Measurements from ENCODE around the gene ALKBH5. TPM values are rescaled to one million over a fixed set of nuclear protein-coding genes. Genes with fewer than 3 reads are reported as not detected.
A peak's percentile ranks its signal among the peaks of the same experiment; 100 is the strongest.
"Not testable (repeated sequence)": the region's sequence is repeated elsewhere in the genome, so short reads cannot be mapped to it uniquely, and the experiment has no call there.

ALKBH5 gene
- total RNA-seq, 1 donor from 2014 or later, result 165 TPM

DNA sequence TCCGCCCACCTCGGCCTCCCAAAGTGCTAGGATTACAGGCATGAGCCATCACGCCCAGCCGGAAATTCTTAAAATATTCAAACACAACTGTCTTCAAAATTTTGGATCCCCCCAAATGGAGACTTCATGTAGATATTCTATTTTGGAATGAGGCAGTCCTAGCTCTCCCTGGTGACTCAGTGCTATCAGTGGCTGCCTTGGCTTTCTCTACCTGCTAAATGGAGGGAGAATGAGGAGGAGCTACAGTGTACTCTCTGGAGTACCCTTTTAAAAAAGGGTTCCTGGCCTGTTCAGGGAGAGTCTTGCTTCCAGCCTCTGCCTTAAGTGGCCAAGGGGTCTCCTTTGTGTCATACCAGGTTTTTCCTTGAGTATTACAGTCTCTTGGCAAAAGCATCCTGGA lies 10.8 kb downstream of the ALKBH5 start:
- H3K4me1 Mint-ChIP-seq (ENCODE audit: low read depth), result peaks cover 29% of the 10 kb centered on the region

GRCh38 chr17:18194804-18195203 lies 11.2 kb downstream of the ALKBH5 start:
- Mint-ChIP-seq H3K27ac (no peak overlapping the region), H3K4me1 (ENCODE audit: low read depth) (peaks cover 25% of the 10 kb centered on the region), H3K36me3 (ENCODE audit: low read depth) (peaks cover 72% of the 10 kb centered on the region), H3K27me3 (ENCODE audit: low read depth) (no peaks in the 10 kb centered on the region), H3K4me3 (ENCODE audit: low read depth) (no peak overlapping the region), H3K9me3 (no peaks in the 10 kb centered on the region)
- no peak for DNase-seq (ENCODE audit: low spot score)
- intact Hi-C loops (cut with micrococcal nuclease), result no loop called here

More for the DNA sequence above, 10.8 kb downstream of the ALKBH5 start:
- no peak overlapping the region for H3K4me3 Mint-ChIP-seq (ENCODE audit: low read depth)
- H3K9me3 Mint-ChIP-seq, result no peaks in the 10 kb centered on the region
- H3K27ac Mint-ChIP-seq, result no peak overlapping the region
- peaks cover 73% of the 10 kb centered on the region for H3K36me3 Mint-ChIP-seq (ENCODE audit: low read depth)
- no peaks in the 10 kb centered on the region for H3K27me3 Mint-ChIP-seq (ENCODE audit: low read depth)
- no peak for DNase-seq (ENCODE audit: low spot score)
- intact Hi-C loops (cut with micrococcal nuclease), result no loop called here

DNA sequence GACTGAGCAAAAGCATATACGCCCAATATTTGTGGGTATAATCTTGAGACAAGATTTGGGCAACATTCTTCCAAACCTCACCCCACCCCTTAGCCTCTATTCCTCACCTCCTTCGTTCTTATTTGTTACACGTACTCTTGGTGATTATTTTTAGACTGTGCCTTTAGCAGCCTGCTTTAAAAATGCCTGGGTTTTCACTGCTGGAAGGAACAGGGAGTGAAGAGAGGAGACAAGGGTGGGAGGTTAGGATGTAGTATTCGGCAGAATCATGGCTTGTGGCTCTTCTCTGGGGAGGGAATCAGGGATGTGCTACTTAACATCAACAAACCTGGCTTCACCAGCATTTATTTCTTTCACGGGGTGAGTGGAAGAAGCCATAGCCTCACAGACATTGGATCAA lies 11.6 kb downstream of the ALKBH5 start:
- intact Hi-C loops (cut with micrococcal nuclease), result no loop called here
- Mint-ChIP-seq H3K36me3 (ENCODE audit: low read depth) (peaks cover 72% of the 10 kb centered on the region), H3K4me1 (ENCODE audit: low read depth) (peaks cover 21% of the 10 kb centered on the region), H3K4me3 (ENCODE audit: low read depth) (no peak overlapping the region), H3K27ac (no peak overlapping the region), H3K9me3 (no peaks in the 10 kb centered on the region), H3K27me3 (ENCODE audit: low read depth) (no peaks in the 10 kb centered on the region)
- DNase-seq (ENCODE audit: low spot score), result no peak

DNA sequence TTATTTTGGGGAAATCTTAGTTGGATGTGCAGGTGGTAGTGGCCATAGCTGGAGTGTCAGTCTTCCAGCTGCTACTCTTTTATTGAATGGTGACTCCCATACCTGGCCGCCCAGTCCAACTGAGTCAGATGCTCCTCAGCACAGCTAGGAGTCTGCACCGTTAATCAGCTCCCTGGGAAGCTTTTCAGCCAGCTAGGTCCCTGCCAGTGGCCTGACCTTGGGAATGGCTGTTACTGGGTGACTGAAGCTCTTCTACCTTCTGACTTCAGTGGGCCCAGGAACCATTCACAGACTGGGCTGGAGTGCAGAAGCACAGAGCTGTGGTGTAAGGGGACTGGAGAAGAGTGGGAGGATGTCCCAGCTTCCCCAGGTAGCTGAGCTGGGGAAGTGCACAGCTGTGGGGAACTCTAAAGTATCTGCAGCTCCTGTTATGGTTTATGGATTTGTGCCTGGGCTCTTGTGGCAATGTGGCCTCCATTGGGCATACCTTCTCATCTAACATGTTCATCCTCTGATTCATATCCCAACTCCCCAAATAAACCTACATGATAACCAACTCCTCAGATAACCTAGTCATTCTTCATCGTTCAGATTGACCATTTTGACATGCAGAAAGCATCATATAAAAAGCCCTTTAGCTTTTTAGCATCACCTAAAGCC lies 14.0 kb downstream of the ALKBH5 start:
- H3K27me3 Mint-ChIP-seq (ENCODE audit: low read depth), result no peaks in the 10 kb centered on the region
- no peak for DNase-seq (ENCODE audit: low spot score)
- H3K4me3 Mint-ChIP-seq (ENCODE audit: low read depth), result no peak overlapping the region
- H3K9me3 Mint-ChIP-seq, result no peaks in the 10 kb centered on the region
- no peak overlapping the region for H3K27ac Mint-ChIP-seq
- intact Hi-C loops (cut with micrococcal nuclease), result no loop called here
- H3K4me1 Mint-ChIP-seq (ENCODE audit: low read depth), result peaks cover 11% of the 10 kb centered on the region
- H3K36me3 Mint-ChIP-seq (ENCODE audit: low read depth), result peaks cover 74% of the 10 kb centered on the region

- H3K4me3 Mint-ChIP-seq (ENCODE audit: low read depth), result no peak overlapping the region
- intact Hi-C loops (cut with micrococcal nuclease), result no loop called here
- no peak overlapping the region for H3K27ac Mint-ChIP-seq
Measured at GRCh38 chr17:18198530-18198929, 14.9 kb downstream of the ALKBH5 start.

DNA sequence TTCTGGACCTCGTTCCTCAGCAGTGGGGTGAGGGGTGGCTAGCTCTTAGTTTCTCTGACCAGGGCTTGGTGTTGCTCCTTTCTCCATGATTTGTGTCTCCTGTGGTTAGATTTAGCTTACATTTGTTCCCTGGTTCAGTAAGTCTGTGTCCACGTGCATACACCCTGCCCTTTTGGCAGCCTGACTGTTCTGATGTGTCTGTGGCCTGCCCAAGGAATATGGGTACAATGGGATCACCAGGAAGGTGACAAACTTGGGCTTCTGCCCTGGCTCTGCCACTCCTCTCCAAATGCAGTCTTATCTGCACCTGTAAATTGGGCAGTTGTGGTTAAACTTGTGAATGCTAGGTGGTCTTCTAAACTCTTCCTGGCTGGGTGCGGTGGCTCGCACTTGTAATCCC lies 17.5 kb downstream of the ALKBH5 start:
- Mint-ChIP-seq H3K4me3 (ENCODE audit: low read depth) (no peak overlapping the region), H3K9me3 (no peaks in the 10 kb centered on the region), H3K36me3 (ENCODE audit: low read depth) (peaks cover 59% of the 10 kb centered on the region), H3K4me1 (ENCODE audit: low read depth) (peaks cover 4% of the 10 kb centered on the region), H3K27me3 (ENCODE audit: low read depth) (no peaks in the 10 kb centered on the region), H3K27ac (no peak overlapping the region)
- no peak for DNase-seq (ENCODE audit: low spot score)
- intact Hi-C loops (cut with micrococcal nuclease), result no loop called here

More at GRCh38 chr17:18198530-18198929, 14.9 kb downstream of the ALKBH5 start:
- DNase-seq (ENCODE audit: low spot score), result no peak
- H3K4me1 Mint-ChIP-seq (ENCODE audit: low read depth), result peaks cover 9% of the 10 kb centered on the region
- no peaks in the 10 kb centered on the region for H3K27me3 Mint-ChIP-seq (ENCODE audit: low read depth)
- peaks cover 76% of the 10 kb centered on the region for H3K36me3 Mint-ChIP-seq (ENCODE audit: low read depth)
- H3K9me3 Mint-ChIP-seq, result no peaks in the 10 kb centered on the region

DNA sequence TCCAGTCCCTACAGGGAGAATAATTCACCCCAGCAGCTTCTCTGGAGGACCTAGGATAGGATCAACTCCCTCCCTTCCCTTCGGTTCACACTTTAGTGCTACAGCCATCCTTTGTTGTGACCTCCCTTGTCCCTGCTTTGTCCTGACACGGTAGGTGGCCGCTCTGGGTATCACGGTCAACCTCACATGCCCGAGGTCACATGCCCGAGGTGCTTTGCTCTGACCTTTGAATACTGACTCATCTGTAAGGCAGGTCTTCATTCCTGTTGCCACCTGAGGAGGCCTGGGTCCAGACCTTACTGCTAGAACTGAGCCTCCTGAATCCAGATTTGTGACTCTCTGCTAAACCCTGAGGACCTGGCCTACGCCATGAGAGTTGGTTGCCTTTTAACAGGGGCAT lies 19.7 kb downstream of the ALKBH5 start:
- H3K4me3 Mint-ChIP-seq (ENCODE audit: low read depth), result no peak overlapping the region
- H3K36me3 Mint-ChIP-seq (ENCODE audit: low read depth), result peaks cover 57% of the 10 kb centered on the region
- intact Hi-C loops (cut with micrococcal nuclease), result no loop called here
- peaks cover 2% of the 10 kb centered on the region for H3K4me1 Mint-ChIP-seq (ENCODE audit: low read depth)
- DNase-seq (ENCODE audit: low spot score), result no peak
- H3K9me3 Mint-ChIP-seq, result no peaks in the 10 kb centered on the region
- H3K27me3 Mint-ChIP-seq (ENCODE audit: low read depth), result no peaks in the 10 kb centered on the region
- no peak overlapping the region for H3K27ac Mint-ChIP-seq

- no peak overlapping the region for H3K4me3 Mint-ChIP-seq (ENCODE audit: low read depth)
- DNase-seq (ENCODE audit: low spot score), result no peak
- intact Hi-C loops (cut with micrococcal nuclease), result no loop called here
- H3K9me3 Mint-ChIP-seq, result no peaks in the 10 kb centered on the region
- no peak overlapping the region for H3K27ac Mint-ChIP-seq
- no peaks in the 10 kb centered on the region for H3K27me3 Mint-ChIP-seq (ENCODE audit: low read depth)
- H3K4me1 Mint-ChIP-seq (ENCODE audit: low read depth), result no peaks in the 10 kb centered on the region
- peaks cover 58% of the 10 kb centered on the region for H3K36me3 Mint-ChIP-seq (ENCODE audit: low read depth)
Measured at GRCh38 chr17:18205861-18206260, 22.2 kb downstream of the ALKBH5 start.

- no peaks in the 10 kb centered on the region for H3K27me3 Mint-ChIP-seq (ENCODE audit: low read depth)
- no peaks in the 10 kb centered on the region for H3K9me3 Mint-ChIP-seq
- intact Hi-C loops (cut with micrococcal nuclease), result no loop called here
- no peak overlapping the region for H3K4me3 Mint-ChIP-seq (ENCODE audit: low read depth)
- DNase-seq (ENCODE audit: low spot score), result no peak
- H3K4me1 Mint-ChIP-seq (ENCODE audit: low read depth), result no peaks in the 10 kb centered on the region
- H3K27ac Mint-ChIP-seq, result no peak overlapping the region
- H3K36me3 Mint-ChIP-seq (ENCODE audit: low read depth), result peaks cover 54% of the 10 kb centered on the region
Measured at GRCh38 chr17:18206962-18207361, 23.3 kb downstream of the ALKBH5 start.

GRCh38 chr17:18208092-18208491 lies 24.5 kb downstream of the ALKBH5 start:
- intact Hi-C loops (cut with micrococcal nuclease), result no loop called here
- Mint-ChIP-seq H3K4me1 (ENCODE audit: low read depth) (no peaks in the 10 kb centered on the region), H3K4me3 (ENCODE audit: low read depth) (no peak overlapping the region), H3K27me3 (ENCODE audit: low read depth) (no peaks in the 10 kb centered on the region), H3K27ac (no peak overlapping the region), H3K36me3 (ENCODE audit: low read depth) (peaks cover 49% of the 10 kb centered on the region), H3K9me3 (no peaks in the 10 kb centered on the region)
- DNase-seq (ENCODE audit: low spot score), result no peak

DNA sequence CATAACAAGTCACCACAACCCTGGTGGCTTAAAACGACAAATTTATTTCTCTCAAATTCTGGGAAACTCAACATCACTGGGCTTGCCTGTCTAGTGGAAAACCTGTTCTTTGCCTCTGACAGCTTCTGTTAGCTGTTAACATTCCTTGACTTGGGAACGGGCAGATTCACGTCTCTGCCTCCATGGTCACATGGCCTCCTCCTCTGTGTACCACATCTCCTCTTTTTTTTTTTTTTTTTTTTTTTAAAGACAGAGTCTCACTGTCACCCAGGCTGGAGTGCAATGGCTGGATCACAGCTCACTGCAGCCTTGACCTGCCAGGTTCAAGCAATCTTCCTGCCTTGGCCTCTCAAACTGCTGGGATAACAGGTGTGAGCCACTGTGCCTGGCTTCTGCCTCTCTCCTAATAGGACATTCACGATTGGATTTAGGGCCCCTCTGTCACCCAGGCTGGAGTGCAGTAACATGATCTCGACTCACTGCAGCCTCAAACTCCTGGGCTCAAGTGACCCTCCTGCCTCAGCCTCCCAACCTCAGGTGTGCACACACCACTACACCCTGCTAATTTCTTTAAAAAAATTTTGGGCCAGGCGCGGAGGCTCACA lies 30.1 kb downstream of the ALKBH5 start:
- Mint-ChIP-seq H3K27me3 (ENCODE audit: low read depth) (no peaks in the 10 kb centered on the region), H3K4me1 (ENCODE audit: low read depth) (no peaks in the 10 kb centered on the region), H3K9me3 (no peaks in the 10 kb centered on the region), H3K36me3 (ENCODE audit: low read depth) (peaks cover 17% of the 10 kb centered on the region), H3K27ac (no peak overlapping the region), H3K4me3 (ENCODE audit: low read depth) (no peak overlapping the region)
- intact Hi-C loops (cut with micrococcal nuclease), result no loop called here
- no peak for DNase-seq (ENCODE audit: low spot score)

GRCh38 chr17:18216906-18217305 lies 33.3 kb downstream of the ALKBH5 start:
- intact Hi-C loops (cut with micrococcal nuclease), result loop anchor here (2.0 kb wide), 1 partner anchor 76 kb away; no protein-coding TSS in a partner anchor
- not testable (repeated sequence) for H3K36me3 Mint-ChIP-seq (ENCODE audit: low read depth); H3K4me1 Mint-ChIP-seq (ENCODE audit: low read depth); H3K27ac Mint-ChIP-seq; H3K9me3 Mint-ChIP-seq; H3K27me3 Mint-ChIP-seq (ENCODE audit: low read depth); H3K4me3 Mint-ChIP-seq (ENCODE audit: low read depth); DNase-seq (ENCODE audit: low spot score)

GRCh38 chr17:18217412-18218015 lies 33.9 kb downstream of the ALKBH5 start:
- intact Hi-C loops (cut with micrococcal nuclease), result loop anchor here (2.0 kb wide), 1 partner anchor 77 kb away; no protein-coding TSS in a partner anchor

More at GRCh38 chr17:18217412-18218015, 33.9 kb downstream of the ALKBH5 start:
- H3K4me1 Mint-ChIP-seq (ENCODE audit: low read depth), result no peaks in the 10 kb centered on the region
- peak; percentile 65 for DNase-seq (ENCODE audit: low spot score)
- H3K4me3 Mint-ChIP-seq (ENCODE audit: low read depth), result no peak overlapping the region
- H3K36me3 Mint-ChIP-seq (ENCODE audit: low read depth), result no peaks in the 10 kb centered on the region
- H3K27me3 Mint-ChIP-seq (ENCODE audit: low read depth), result no peaks in the 10 kb centered on the region
- H3K9me3 Mint-ChIP-seq, result no peaks in the 10 kb centered on the region
- no peak overlapping the region for H3K27ac Mint-ChIP-seq

All from activated T-helper 2 cell treated with anti-CD3 and anti-CD28 coated beads, Interferon-gamma antibody, Interleukin-2, Interleukin-4, amounts not matched to agents 10 μg/mL and 5 μg/mL and 100 μg/mL, durations not matched to agents 14 hours and 24 hours and 36 hours (primary cell).